Mesenteric fat pad (tissue), 1 donor: ENCODE measurements around the gene PQBP1. TPM values are rescaled to one million over a fixed set of nuclear protein-coding genes. Genes with fewer than 3 reads are reported as not detected.

ENCODE experiments used
- DNase-seq: peaks from one replicate; pipeline ENCODE4 v3.0.0-alpha.2; 2020; ENCODE audit warnings: low spot score
- total RNA-seq: library from RNA; stranded (reverse); fragmentation: NEBNext Ultra II Directional; extraction: Animal tissue kit (Norgen Biotek cat#: 25700); gene quantifications from one replicate; pipeline ENCODE4 v1.2.1, GENCODE V29; 2021
- donor health status: DM: yes; HTN: yes; CAD: no.

The PQBP1 gene
- total RNA-seq, 1 donor from 2014 or later = 50.6 TPM

DNA sequence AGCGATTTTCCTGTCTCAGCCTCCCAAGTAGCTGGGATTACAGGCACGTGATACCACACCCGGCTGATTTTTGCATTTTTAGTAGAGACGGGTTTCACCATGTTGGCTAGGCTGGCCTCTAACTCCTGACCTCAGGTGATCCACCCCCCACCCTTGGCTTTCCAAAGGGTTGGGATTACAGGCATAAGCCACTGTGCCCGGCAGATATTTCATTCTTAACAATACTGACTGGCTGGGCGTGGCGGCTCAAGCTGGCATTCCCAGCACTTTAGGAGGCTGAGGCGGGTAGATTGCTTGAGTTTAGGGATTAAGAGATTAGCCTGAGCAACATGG is 1.3 kb downstream of the PQBP1 start:
- no peak for DNase-seq

DNA sequence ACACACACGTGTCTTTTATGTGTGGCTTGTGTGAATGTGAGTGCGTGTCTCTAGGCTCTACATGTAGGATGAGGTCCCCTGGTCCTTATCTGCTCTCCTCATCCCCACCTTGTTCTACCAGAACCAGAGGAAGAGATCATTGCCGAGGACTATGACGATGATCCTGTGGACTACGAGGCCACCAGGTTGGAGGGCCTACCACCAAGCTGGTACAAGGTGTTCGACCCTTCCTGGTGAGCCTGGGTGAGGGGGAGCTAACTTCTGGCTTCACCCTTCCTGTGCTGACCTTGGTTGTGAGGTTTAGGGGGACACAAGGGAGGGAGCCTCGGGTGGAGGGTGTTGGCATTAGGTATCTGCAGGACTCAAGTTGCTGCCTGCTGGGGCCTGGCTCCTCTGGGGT is 3.3 kb downstream of the PQBP1 start:
- DNase-seq = no peak

DNA sequence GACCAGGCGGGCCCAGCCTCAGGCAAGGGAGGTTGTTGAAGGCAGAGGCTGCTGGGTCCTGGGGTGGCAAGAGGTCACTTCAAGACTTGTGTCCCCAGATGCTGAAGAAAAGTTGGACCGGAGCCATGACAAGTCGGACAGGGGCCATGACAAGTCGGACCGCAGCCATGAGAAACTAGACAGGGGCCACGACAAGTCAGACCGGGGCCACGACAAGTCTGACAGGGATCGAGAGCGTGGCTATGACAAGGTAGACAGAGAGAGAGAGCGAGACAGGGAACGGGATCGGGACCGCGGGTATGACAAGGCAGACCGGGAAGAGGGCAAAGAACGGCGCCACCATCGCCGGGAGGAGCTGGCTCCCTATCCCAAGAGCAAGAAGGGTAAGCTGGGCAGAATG is 4.4 kb downstream of the PQBP1 start:
- DNase-seq = no peak

DNA sequence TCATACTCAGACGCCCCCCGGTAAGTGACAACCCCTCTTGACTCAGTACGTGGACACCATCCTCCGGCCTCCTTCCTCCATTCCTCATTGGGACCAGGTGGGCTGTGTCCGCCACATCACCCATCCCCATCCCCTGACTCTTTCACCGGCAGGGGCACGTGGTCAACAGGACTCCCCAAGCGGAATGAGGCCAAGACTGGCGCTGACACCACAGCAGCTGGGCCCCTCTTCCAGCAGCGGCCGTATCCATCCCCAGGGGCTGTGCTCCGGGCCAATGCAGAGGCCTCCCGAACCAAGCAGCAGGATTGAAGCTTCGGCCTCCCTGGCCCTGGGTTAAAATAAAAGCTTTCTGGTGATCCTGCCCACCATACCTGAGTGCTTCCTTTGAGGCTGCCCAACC is 5.0 kb downstream of the PQBP1 start:
- no peak for DNase-seq

DNA sequence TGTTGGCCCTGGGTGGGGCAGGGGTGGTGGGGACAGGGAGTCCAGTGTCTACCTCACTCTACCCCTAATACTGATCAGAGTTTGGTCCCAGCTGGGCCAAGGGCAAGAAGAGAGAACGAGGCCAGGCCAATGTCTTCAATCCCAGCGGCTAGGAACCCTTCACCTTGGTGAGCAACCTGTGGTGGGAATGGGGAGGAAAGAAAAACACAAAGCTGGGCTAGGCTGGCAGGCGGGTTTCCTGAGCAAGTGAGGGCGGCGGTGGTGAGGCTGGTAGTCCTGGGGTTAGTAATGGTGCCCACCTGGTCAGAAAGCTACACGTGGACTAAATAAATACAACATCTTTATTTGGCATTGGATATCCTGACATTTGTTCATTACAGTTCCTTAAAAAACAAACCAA is 5.6 kb downstream of the PQBP1 start:
- DNase-seq = no peak

DNA sequence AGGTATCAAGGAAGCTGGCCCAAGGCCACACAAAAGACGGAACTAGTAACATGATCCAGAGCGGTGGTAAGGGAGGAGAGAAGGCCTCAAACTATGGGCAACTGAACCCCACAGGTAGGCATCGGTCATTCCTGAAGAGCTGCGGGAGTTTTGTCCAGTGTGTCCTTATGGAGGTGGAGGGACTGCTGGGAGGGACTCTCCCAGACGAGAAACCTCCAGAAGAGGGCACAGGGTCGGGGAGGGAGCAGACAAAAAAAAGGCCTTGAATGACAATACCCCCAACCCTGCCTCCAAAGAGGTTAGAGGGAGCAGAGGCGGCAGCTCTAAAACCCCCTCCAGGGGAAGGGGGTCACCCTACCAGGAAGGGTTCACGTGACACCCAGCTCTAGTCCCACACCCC is 6.5 kb downstream of the PQBP1 start:
- no peak for DNase-seq

DNA sequence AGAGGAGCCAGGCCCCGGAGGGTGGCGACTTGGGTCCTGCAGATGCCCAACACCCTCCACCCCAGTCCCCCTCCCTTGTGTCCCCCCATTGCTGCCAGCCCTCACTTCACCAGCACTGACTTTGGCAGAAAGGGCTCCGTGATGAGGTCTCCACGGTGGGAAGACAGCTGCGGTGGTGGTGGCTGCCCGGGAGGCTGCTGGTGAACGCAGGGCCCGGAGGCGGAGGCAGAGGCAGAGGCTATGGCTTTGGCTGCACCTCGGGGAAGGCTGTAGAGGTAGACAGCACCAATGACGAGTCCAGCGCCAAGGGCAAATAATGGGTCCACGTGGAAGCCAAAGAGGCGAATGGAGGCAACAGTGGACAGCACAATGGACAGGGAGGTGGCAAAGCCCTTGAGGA is 6.9 kb downstream of the PQBP1 start:
- no peak for DNase-seq

DNA sequence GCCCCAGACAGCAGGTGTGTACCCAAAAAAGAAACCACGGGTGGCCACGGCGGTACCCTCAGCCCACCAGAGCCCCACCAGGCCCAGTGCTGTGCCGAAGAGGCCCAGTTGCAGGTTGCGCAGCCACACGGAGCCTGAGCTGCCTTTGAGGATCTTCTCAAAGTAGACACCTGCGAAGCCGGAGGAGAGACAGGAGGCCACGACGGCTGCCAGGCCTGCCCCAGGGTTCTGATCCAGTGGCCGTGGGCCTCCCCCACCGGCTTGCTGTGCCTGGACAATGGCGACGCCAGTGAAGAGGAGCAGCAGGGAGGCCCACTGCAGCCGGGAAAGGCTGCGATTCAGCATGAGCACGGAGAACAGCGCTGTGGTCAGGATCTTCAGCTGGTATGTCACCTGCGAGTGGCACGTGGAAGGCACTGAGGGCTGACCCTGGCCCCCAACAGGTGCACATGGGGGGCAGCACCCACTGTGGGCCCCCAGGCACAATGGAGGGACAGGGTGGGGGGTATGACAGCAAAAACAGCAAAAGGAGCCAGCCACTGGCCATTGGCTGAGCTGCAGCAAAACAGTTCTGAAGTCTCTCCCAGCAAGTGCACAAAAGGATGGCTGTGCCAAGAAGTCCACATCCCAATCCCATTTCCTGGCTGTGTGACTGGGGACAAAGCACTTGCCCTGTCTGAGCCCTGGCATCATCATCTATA is 7.5 kb downstream of the PQBP1 start:
- DNase-seq = no peak

DNA sequence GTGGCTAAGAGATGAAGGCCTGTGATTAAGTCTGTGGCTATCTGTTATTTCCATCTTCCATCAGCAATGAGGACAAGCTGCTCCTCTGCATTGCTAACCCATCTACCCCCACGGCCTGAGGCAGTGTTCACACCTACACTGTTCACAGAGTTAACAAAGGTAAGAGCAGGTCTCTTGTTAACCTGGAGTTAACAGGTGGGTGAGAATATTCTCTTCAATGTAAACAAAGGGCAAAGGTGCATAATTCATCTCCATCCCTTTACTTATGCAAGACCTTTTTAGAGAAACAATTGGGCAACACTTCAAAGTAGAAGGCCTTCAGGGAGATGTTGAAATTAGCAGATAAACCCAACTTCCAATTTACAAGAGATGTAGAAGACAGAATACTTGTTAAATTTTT is 10.9 kb downstream of the PQBP1 start:
- no peak for DNase-seq

DNA sequence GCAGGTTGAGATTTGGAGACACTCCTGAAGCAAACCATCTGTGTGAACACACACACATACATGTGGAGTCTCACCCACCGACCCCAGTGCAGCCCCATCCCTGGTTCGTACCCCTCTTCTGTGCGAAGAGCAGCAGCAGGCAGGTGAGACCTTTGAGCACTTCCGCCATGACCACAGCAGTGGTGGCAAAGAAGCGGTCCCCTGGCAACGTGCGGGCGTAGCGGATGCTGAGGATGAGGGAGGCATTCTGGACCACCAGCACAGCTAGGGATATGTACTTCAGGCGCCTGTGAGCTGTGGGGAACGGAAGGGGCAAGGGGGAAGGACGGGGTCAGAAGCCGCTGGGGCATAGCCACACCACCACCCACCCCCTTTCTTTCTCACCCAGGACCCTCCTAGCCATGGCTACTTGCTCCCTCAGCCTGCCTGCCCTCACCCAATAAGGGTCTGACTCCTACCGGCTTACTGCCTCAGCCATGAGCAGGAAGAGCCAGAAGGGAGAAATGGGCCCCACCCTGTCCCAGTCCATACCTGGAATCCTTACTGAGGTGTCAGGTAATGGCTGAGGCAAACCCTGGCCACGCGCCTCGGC is 12.1 kb downstream of the PQBP1 start:
- DNase-seq = no peak

DNA sequence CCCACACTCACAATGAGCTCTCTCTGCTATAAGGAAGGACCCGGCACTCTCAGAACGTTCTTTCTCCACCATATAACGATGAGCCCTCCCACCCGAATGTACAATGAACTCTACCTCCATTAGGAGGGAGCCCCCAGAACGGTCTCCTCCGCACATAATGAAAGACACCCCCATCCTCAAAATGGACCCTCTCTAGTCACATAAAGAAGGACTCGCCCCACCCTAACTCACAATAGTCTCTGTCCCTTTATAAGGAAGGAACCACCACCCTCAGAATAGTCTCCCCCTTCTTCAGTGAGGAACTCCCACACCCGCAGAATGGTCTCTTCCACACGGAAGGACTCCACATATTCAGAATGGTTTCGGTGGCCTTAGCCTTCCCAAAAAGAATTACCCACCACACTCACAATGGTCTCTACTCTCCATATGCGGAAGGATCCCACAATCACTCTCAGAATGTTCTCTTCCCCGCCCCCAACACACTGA is 13.2 kb downstream of the PQBP1 start:
- no peak for DNase-seq

DNA sequence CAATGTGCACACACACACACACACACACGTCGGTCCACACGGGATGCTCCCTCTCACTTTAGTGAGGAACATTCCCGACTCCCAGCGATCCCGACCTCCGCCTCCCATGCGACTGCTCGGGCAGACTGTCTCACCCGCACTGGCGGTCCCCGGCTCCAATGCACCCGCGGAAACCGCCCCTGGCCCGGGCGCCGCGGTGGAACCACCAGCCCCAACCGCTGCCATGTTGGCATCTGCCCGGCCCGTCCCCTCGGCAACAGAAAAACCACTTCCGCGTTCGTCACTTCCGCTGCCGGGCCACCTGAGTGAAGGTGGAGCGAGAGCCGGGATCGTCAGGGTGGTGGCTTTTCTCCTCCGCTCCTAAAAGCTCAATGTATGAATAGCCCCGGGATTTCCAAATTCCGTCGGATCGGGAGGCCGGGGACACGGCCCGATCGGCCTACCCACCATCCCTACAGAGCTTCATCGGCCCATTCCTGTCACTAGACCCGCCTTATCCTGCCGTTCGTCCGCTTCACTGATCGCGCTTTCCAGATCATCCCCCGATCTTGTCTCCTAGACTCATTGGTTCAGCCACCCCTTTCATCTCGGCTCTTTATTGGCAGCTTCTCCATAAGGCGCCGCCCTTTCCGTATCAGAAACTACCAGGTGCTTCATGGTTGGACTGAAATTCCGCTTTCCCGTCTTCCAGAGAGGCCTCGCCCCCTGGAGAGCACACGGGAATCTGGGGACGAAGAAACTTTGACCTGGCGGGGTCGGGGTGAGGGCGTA is 13.9 kb downstream of the PQBP1 start, which contains the start of gene SLC35A2:
Gene SLC35A2 (minus strand): TSS at position 235 of the 771 bp plus-strand sequence. CDS start 10 bp downstream, at position 225.
- DNase-seq = peak; percentile 92

DNA sequence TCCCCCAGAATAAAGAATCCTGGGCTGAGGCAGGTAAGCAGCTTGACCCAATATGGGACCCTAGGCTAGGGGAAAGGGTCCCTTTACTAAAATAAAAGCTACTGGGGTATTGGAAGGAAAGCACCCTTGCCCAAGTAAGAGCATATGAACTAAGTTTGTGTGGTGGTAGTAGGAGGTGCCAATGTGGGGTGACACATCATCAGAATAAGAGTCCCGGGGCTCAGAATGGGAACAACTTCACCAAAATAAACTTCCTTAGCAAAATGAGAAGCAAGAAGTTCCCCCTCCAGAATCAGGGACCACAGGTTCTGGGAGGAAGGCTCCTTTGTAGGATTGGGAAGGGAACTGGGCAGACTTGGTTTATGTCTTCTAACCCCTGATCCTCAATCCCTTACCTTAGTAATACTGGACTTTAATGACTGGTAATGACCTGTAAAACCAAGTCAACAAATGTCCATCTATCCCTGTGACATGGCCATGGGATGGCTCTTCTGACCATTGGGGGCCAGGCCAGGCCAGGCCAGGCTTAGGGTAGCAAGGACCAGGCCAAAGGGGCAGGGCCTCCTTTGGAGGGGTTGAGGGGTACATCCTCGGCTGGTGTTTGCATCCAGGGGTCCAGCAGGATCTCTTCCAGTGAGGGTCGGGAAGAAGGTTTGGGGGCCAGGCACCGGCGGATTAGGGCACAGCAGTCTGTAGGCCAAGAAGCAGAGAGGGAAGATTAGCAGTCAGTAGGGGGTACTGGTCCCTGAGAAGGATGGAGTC is 16.1 kb downstream of the PQBP1 start:
- no peak for DNase-seq

DNA sequence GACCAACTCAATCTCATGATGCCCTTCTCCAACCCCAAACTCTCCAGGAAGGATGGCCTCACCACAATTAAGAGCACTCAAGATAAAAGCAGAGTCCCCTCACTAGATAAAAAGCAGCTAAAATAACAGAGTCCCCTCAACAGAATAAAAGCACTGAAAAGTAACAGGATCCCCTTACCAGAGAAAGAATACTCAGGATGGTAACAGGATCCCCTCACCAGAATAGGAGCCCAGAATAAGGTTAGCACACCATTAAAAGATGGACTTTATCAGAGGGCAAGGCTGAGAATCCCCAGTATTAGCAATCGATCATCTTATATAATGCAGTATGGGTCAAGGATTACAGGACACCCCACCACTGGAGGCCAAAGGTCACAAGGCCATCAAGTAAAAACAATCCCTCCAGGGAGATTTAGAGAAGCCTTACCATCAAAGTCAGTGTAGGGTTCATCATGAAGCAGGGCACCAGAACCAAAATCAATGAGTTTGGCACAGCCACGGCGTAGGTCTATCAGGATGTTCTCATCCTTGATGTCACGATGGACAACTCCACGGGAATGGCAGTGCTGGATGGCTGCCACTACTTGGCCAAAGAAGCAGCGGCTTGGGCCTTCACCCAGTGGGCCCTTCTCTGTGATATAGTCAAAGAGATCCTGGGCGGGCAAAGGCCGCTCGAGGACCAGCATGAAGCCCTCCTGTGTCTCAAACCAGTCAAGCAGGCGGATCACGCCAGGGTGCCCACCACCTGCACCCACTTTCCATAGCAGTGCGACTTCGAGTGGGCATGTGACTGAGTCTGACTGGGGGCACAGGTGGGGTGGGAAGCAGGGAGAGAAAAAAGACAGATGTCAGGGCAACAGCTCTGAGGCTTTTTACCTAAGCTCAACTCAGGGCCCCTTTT is 17.1 kb downstream of the PQBP1 start:
- DNase-seq = no peak

DNA sequence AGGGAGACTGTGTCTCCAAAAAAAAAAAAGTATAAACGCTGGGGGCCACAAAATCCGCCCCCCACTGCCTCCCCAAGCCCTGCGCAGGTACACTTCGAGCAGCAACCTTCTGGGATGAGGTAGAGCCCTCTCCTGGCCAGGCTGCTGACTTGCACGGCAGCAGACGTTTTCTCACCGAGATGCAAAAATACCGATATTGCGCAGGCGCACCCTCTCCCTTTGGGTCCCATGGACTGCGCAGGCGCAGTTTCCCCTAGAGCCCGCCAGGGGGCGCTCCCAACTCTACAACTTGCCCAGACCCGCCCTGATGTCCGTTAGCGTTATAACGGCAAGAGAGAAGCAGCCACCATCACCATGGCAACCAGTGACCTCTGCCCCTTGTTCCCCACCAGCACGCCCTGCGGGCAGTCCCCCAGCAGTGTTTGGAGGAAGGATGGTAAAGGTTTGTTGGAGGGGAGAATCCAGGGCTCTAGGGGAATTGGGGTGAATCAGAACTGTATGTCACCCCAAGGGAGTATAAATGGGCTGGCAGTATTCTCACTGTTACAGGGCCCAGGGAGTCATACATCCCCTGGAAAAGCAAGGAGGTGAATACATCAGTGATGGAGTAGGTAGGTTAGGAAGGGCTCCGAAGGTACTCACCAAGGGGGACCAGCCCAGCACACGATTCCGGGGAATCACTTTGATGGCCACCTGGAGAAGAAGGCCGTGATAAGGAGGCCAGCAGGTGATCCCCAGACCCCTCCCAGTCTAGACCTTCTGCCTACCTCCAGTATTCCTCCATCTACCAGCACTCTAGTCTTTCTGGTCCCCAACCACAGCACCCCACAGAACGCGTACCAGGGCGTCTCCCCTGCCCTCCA is 19.6 kb downstream of the PQBP1 start:
- DNase-seq = peak; percentile 95

DNA sequence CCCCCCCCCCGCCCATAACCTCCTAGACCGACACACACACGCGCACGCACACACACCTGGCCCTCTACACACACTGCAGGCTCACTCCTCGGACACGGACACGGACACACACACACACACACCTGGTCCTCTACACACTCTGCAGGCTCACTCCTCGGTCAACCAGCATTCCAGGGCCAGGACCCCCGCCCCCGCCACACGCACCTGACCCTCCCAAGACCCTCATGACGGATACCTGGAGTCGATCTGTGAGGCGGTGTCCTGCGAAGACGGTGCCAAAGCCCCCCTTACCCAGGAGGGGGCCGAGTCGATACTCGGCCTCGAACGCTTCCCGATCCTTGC is 20.5 kb downstream of the PQBP1 start:
- DNase-seq = no peak

DNA sequence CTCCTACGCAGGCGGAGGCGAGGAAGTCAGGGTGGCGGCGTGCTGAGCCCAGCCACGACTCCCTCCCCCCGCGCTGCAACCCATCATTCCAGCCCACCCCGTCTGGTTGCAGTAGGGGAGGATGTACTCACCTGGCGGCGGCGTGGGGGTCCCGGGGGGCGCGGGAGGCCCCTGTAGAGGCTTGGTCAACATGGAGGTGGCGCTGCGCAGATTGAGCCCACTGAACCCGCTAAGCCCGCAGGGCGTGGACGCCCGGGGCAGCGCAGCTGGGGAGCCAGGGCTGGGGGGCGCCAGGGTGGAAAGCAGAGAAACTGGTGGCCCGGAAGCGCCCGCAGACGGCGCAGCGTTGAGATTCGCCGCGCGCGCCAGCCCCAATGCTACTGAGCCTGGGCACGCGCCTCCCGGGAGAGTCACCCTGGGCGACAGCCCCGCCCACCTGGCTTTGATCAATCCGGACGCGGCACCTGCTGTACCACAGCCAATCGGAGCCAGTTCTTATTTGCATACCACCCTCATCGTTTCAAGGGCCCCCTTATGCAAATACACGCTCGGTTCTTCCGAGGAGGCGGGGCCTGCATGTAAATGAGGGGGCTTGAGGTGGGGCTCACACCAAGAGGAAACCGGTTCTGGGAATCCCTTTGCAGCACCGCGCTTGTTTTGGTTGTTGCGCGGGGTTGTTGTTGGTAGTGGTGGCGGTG is 21.1 kb downstream of the PQBP1 start, which contains the start of gene PIM2:
Gene PIM2 (minus strand): TSS at position 382 of the 698 bp plus-strand sequence. CDS start 190 bp downstream, at position 192.
- peak; percentile 94 for DNase-seq

DNA sequence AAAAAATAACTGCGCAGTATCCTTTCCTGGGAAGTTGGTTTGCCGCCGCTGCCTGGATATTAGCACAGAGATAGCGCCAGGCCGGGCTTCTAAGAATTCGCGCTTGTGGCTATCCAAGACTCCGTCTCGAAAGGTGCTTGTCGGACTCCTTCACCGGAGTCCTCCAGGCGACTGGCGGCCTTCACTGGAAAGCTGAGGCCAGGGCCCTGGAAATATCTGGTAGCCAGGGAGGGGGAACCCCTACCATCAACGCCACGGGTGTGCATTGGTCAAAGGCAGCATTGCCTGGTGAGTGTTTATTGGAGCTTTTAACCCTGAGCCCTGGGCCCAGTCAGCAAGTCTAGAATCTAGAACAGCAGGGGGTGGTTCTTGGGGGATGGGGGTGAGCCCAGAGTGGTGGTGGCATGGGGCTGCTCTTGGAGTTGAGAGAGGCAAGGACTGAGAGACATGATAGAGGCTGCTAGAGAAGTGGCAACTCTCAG is 21.7 kb downstream of the PQBP1 start:
- DNase-seq = no peak
